HG03039 (cell line): Measurements from ENCODE around the gene WDR70.
"Not testable (repeated sequence)": the region's sequence is repeated elsewhere in the genome, so short reads cannot be mapped to it uniquely, and the experiment has no call there.

Experiments
- ATAC-seq: cut with Tn5 transposase; IDR thresholded peaks from one replicate; pipeline ENCODE4 v1.9.1; 2021; ENCODE audit warnings: mild to moderate bottlenecking, moderate library complexity; ENCODE audit not compliant: unreplicated experiment

WDR70 gene

DNA sequence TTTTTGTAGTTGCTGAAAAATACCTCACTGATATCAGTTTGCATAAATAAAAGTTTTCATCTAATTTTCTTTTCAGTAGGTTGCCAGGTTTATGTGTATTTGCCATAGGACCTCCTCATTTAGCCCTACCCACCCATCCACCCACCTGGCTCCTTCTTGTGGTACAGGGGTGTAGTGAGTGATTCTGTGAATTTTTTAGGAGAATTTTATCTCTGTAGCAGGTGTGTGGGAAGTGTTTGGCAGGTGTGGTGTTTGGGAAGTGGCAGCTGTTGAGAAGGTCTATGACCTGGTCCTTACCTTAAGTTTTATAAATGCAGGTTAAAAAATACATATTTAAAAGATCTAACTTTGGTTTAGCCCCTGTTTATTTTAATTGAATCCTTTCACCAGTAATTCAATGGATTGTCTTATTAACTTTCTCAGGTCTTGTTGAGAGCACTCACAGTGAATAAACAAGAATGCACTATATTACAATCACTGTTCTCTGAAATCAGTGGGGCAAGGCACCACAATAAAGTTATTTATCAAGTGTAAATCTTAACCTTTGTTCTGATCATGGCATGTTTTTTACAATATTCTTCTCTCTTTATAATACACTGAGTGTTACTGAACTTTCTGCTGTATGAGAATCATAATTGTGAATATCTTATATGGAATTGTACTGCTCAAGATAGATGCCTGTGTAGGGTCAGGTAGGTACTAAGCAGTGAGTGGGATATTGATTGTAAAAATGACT lies 189.1 kb downstream of the WDR70 start:
- ATAC-seq, result no peak

GRCh38 chr5:37568893-37569292 lies 189.8 kb downstream of the WDR70 start:
- no peak for ATAC-seq

GRCh38 chr5:37569466-37569865 lies 190.3 kb downstream of the WDR70 start:
- ATAC-seq, result no peak

- ATAC-seq, result no peak
Observed at GRCh38 chr5:37570597-37570996, 191.5 kb downstream of the WDR70 start.

GRCh38 chr5:37571985-37572384 lies 192.9 kb downstream of the WDR70 start:
- ATAC-seq, result no peak

GRCh38 chr5:37575541-37576489 lies 196.7 kb downstream of the WDR70 start:
- ATAC-seq, result no peak

DNA sequence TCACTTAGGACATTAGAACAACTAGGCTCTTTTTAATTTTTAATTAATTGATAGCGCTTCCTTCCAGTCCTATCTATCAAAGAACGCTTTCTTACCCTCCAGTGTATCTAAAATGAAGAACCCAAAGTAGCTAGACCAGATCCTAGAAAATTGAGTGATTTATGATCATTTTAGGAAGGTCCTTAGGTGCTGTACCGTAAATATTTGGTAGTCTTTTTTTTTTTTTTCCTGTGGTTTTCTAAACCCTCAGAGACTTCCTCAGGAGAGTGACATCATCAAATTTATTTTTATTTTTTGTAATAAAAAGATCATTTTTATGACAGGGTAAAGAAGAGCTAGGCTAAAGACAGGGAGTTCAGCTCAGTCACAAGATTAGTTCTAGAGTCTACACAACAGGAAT lies 197.4 kb downstream of the WDR70 start:
- ATAC-seq, result no peak

- no peak for ATAC-seq
Observed at GRCh38 chr5:37578176-37578575, 199.1 kb downstream of the WDR70 start.

DNA sequence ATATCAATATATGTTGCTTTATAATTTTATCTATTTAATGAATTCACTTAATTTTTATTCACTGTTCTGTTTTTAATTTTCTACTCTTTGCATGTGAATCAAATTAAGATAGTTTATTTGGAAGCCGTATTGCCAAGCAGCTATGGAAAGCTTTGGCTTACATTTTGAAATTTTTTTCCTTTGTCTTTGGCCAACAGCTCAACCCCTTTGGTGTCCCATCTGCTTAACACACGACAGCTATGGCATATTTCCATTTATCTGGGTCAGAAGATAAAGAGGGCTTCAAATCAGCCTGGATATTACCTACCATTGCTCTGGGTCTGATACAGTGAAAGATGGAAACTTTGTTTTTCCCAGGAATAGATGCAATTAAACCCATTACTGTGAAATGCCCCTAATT lies 201.0 kb downstream of the WDR70 start:
- ATAC-seq, result no peak

DNA sequence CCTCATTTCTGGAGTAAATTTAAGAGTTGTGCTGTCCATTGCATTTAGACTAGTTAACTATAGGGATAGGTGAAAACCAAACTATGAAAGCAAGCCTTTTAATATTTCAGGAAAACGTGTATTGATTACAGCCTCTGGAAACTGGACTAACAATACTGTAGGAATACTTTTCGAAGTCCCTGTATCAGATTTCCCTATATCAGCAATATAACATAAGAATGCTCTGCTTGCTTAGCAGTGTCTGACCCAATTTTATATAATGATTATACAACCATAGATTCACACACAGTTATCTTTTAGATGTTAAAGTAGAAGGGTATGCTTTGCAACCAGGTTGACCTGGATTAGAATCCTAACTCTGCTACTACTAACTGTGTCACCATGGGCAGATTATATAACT lies 203.1 kb downstream of the WDR70 start:
- ATAC-seq, result no peak

DNA sequence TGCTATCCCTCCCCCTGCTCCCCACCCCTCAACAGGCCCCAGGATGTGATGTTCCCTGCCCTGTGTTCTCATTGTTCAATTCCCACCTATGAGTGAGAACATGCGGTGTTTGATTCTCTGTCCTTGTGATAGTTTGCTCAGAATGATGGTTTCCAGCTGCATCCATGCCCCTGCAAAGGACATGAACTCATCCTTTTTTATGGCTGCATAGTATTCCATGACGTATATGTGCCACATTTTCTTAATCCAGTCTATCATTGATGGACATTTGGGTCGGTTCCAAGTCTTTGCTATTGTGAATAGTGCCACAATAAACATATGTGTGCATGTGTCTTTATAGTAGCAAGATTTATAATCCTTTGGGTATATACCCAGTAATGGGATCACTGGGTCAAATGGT lies 214.2 kb downstream of the WDR70 start:
- not testable (repeated sequence) for ATAC-seq

- not testable (repeated sequence) for ATAC-seq
Observed at GRCh38 chr5:37594864-37595263, 215.7 kb downstream of the WDR70 start.

DNA sequence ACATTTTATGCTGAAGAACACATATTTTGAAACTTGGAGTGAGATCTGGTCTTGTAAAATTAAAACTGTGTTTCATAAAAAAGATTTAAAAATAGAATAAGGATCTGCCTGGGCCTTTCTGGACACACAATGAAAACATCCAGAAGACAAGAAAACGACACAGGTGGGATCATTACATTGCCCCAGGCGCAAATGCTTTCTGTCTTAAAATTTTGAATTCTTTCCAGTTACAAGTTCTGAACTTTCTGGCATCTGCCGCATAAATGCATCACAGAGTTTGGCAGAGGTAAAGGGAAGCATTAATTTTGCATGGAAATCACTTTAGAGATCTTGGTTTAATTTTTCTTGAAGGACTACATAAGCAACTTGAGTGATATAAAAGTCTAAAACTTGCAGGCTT lies 219.6 kb downstream of the WDR70 start:
- ATAC-seq, result no peak

GRCh38 chr5:37601163-37601562 lies 222.0 kb downstream of the WDR70 start:
- ATAC-seq, result no peak

- ATAC-seq, result no peak
Observed at GRCh38 chr5:37603072-37603471, 224.0 kb downstream of the WDR70 start.

GRCh38 chr5:37604290-37604689 lies 225.2 kb downstream of the WDR70 start:
- ATAC-seq, result no peak

- ATAC-seq, result no peak
Observed at GRCh38 chr5:37606148-37606547, 227.0 kb downstream of the WDR70 start.

- ATAC-seq, result no peak
Observed at GRCh38 chr5:37606632-37607248, 227.6 kb downstream of the WDR70 start.

DNA sequence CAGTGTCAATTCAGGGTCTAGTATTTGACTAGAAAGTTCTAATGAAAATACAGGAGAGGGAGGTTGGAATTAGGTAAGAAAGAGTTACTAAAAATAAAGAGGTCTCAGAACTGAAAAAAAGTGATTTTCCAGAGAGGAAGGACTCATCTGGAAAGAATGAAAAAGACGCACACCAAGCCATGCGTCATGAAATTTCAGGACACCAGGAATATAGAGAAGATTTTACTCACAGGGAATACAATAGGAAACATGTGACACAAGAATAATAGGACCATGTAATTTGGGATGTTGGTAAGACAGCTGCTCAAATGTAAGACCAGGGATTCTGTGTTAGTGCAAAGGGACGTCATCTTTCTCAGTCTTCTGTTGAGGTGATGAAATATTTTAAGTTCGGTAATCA lies 236.1 kb downstream of the WDR70 start:
- no peak for ATAC-seq

- no peak for ATAC-seq
Observed at GRCh38 chr5:37619353-37619752, 240.2 kb downstream of the WDR70 start.

GRCh38 chr5:37622354-37622753 lies 243.2 kb downstream of the WDR70 start:
- ATAC-seq, result not testable (repeated sequence)

DNA sequence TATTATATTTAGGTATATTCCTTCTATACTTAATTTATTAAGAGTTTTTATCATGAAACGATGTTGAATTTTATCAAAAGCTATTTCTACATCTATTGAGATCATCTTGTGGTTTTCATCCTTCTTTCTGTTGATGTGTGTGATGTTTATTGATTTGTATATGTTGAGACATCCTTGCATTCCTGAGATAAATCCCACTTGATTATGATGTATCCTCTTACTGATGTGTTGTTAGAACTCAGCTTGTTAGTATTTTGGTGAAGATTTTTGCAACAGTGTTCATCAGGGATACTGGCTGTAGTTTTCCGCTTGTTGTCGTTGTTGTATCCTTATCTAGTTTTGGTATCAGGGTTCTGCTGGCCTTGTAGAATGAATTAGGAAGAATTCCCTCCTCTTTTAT lies 247.1 kb downstream of the WDR70 start:
- ATAC-seq, result no peak
